ENCODE data around the gene RNF13.

The RNF13 gene

GRCh38 chr3:149964291-149964690, 151.3 kb downstream of the RNF13 start:
- DNase-seq = no peak
- Histone ChIP-seq H3K9me3 (no peaks in the 10 kb centered on the region), H3K4me3 (no peak overlapping the region), H3K36me3 (peaks cover 0 to 10% (median 9%) of the 10 kb centered on the region in 3 donors), H3K4me1 (peaks cover 0 to 76% (median 26%) of the 10 kb centered on the region in 4 donors), H3K27ac (no peak overlapping the region), H3K27me3 (no peaks in the 10 kb centered on the region)
- intact Hi-C loops (cut with DNase I; ENCODE audit: low total_unique reads) = no loop called here
- no peak for TF ChIP-seq CTCF (IDR thresholded peaks at IDR 0.05)

- no peaks in the 10 kb centered on the region for H3K9me3 ChIP-seq
- TF ChIP-seq CTCF (IDR thresholded peaks at IDR 0.05) = no peak
- peaks cover 0 to 67% (median 26%) of the 10 kb centered on the region in 4 donors for H3K4me1 ChIP-seq
- no peak overlapping the region for H3K27ac ChIP-seq
- intact Hi-C loops (cut with DNase I; ENCODE audit: low total_unique reads) = no loop called here
- no peak for DNase-seq
- no peaks in the 10 kb centered on the region for H3K27me3 ChIP-seq
- H3K36me3 ChIP-seq = peaks cover 0 to 10% (median 9%) of the 10 kb centered on the region in 3 donors
- no peak overlapping the region for H3K4me3 ChIP-seq
Measured at GRCh38 chr3:149965278-149965677, 152.3 kb downstream of the RNF13 start.

- Histone ChIP-seq H3K27ac (peak overlapping the region; percentile 30 to 97), H3K36me3 (peaks cover 0 to 10% (median 9%) of the 10 kb centered on the region in 3 donors), H3K4me1 (peaks cover 0 to 69% (median 26%) of the 10 kb centered on the region in 4 donors), H3K9me3 (no peaks in the 10 kb centered on the region), H3K27me3 (no peaks in the 10 kb centered on the region), H3K4me3 (peak overlapping the region; percentile 93 to 94)
- DNase-seq = no peak
- peak; percentile 62 to 71 for TF ChIP-seq CTCF (IDR thresholded peaks at IDR 0.05)
- intact Hi-C loops (cut with DNase I; ENCODE audit: low total_unique reads) = loop anchor here (2.0 kb wide), 1 partner anchor 218 kb away; no protein-coding TSS in a partner anchor
Measured at GRCh38 chr3:149967086-149967685, 154.2 kb downstream of the RNF13 start.

GRCh38 chr3:149968216-149968615, 155.2 kb downstream of the RNF13 start:
- H3K27me3 ChIP-seq = no peaks in the 10 kb centered on the region
- no peaks in the 10 kb centered on the region for H3K9me3 ChIP-seq
- DNase-seq = no peak
- TF ChIP-seq CTCF (IDR thresholded peaks at IDR 0.05) = no peak
- peaks cover 0 to 64% (median 26%) of the 10 kb centered on the region in 4 donors for H3K4me1 ChIP-seq
- H3K36me3 ChIP-seq = peaks cover 0 to 10% (median 9%) of the 10 kb centered on the region in 3 donors
- peak overlapping the region; percentile 93 to 94 for H3K4me3 ChIP-seq
- peak overlapping the region in 1 of 2 donors; percentile 97 for H3K27ac ChIP-seq
- intact Hi-C loops (cut with DNase I; ENCODE audit: low total_unique reads) = loop anchor here (2.0 kb wide), 1 partner anchor 251 kb away; no protein-coding TSS in a partner anchor

GRCh38 chr3:149969110-149969939, 156.3 kb downstream of the RNF13 start:
- intact Hi-C loops (cut with DNase I; ENCODE audit: low total_unique reads) = loop anchor here (2.0 kb wide), 1 partner anchor 249 kb away; no protein-coding TSS in a partner anchor
- peak in 1 of 2 experiments; percentile 9 for TF ChIP-seq CTCF (IDR thresholded peaks at IDR 0.05)
- Histone ChIP-seq H3K36me3 (peaks cover 0 to 10% (median 9%) of the 10 kb centered on the region in 3 donors), H3K27me3 (no peaks in the 10 kb centered on the region), H3K9me3 (no peaks in the 10 kb centered on the region), H3K4me3 (peak overlapping the region; percentile 93 to 94), H3K27ac (peak overlapping the region; percentile 97), H3K4me1 (peaks cover 0 to 56% (median 20%) of the 10 kb centered on the region in 4 donors)
- peak; percentile 51 to 76 for DNase-seq

All from tibial artery (tissue), 4 donors.